K562 (cell line): Measurements from ENCODE around the gene PPP4R3A. TPM values are rescaled to one million over a fixed set of nuclear protein-coding genes. Genes with fewer than 3 reads are reported as not detected.

Experiments
- ATAC-seq: fragments of 200-7000 bp; cut with Tn5 transposase; 3 replicates; pipeline ENCODE4 v1.9.1; 2020; ENCODE audit warnings: moderate library complexity
- BruUV-seq: library from RNA; stranded (reverse); fragments of 400-500 nt; replicated peaks from 2 replicates; lab custom pipeline; 2021; lab: Mats Ljungman, UMichigan
- CTCF ChIA-PET: fragments of 300-600 bp; formaldehyde crosslinking; extraction: SDS; loops from one replicate; lab custom pipeline; 2021; ENCODE audit warnings: low intra/inter-chr PET ratio; lab: Yijun Ruan, JAX
- POLR2A ChIA-PET: fragments of 300-600, 350-650 bp; sonication (Branson Sonifier 250); formaldehyde crosslinking; extraction: SDS; loops from one replicate; lab custom pipeline; 2021; ENCODE audit warnings: antibody characterized with exemption, inconsistent platforms; lab: Yijun Ruan, JAX
- DNase-seq, 4 experiments: peaks; one replicate each; pipeline versions ENCODE4 v3.0.0 to v3.0.0-alpha.2; 2011 to 2018; ENCODE audit warnings: low spot score in 3 of 4, mixed read lengths in 3 of 4; ENCODE audit errors: extremely low read depth in 1 of 4
- FAIRE-seq: peaks from 2 replicates; lab custom pipeline; 2011; peaks lifted over from hg19 to GRCh38; lab: Jason Lieb, UNC
- H2AFZ ChIP-seq: 2 replicates; pipeline ENCODE4 v1.6.0; 2011; ENCODE audit warnings: low read depth, low read length, control low read depth, inconsistent platforms
- H3K27ac ChIP-seq: fragments of 200-600 bp; 3 replicates; pipeline ENCODE4 v1.8.0; 2011; ENCODE audit warnings: low read depth, mild to moderate bottlenecking, control low read depth, inconsistent platforms, low read length, moderate library complexity, mixed read lengths; ENCODE audit errors: extremely low read depth
- H3K27me3 ChIP-seq, 2 experiments: fragments of 300-600 bp in 1 of 2; 2 replicates in 1 of 2; 3 replicates in 1 of 2; pipeline versions ENCODE4 v1.6.0 to v1.8.0; 2011; ENCODE audit warnings: inconsistent platforms in 2 of 2, low read length in 2 of 2, mild to moderate bottlenecking in 1 of 2, mixed read lengths in 1 of 2, moderate library complexity in 1 of 2; ENCODE audit not compliant: control insufficient read depth in 2 of 2, insufficient read depth in 2 of 2
- H3K36me3 ChIP-seq: fragments of 300-600 bp; 3 replicates; pipeline ENCODE4 v1.8.0; 2011; ENCODE audit warnings: mild to moderate bottlenecking, low read length, inconsistent platforms; ENCODE audit not compliant: control insufficient read depth, insufficient read depth
- H3K4me1 ChIP-seq, 2 experiments: fragments of 200-600 bp in 1 of 2; replicated peaks in 1 of 2; 2 replicates in 1 of 2; 3 replicates in 1 of 2; pipeline versions ENCODE4 v1.5.1 to v1.8.0; 2011; ENCODE audit warnings: inconsistent platforms in 2 of 2, low read length in 2 of 2, mild to moderate bottlenecking in 1 of 2, mixed read lengths in 1 of 2, moderate library complexity in 1 of 2; ENCODE audit not compliant: control insufficient read depth in 2 of 2, insufficient read depth in 2 of 2
- H3K4me2 ChIP-seq: 2 replicates; pipeline ENCODE4 v1.6.1; 2011; ENCODE audit warnings: low read length, control low read depth, inconsistent platforms, mixed read lengths; ENCODE audit not compliant: insufficient read depth
- H3K4me3 ChIP-seq: fragments of 200-600 bp; sonication (generic), shearing (Covaris generic); 2 replicates; pipeline ENCODE4 v1.5.1; 2016; ENCODE audit warnings: control low read depth, inconsistent platforms
- H3K79me2 ChIP-seq: fragments of 200-600 bp; 3 replicates; pipeline ENCODE4 v1.8.0; 2011; ENCODE audit warnings: low read length, inconsistent platforms; ENCODE audit not compliant: control insufficient read depth, insufficient read depth
- H3K9ac ChIP-seq, 2 experiments: 2 replicates each; pipeline versions ENCODE4 v1.6.0 to v1.6.1; 2011; ENCODE audit warnings: low read depth in 2 of 2, low read length in 2 of 2, control low read depth in 1 of 2, inconsistent platforms in 1 of 2, mild to moderate bottlenecking in 1 of 2, mixed read lengths in 1 of 2; ENCODE audit not compliant: insufficient read depth in 1 of 2
- H3K9me1 ChIP-seq: one replicate; pipeline ENCODE4 v1.6.0; 2011; ENCODE audit warnings: inconsistent platforms, mild to moderate bottlenecking, low read length, moderate library complexity; ENCODE audit not compliant: control insufficient read depth, insufficient read depth
- H3K9me3 ChIP-seq: replicated peaks from 2 replicates; pipeline ENCODE4 v1.5.1; 2011; ENCODE audit warnings: low read depth, low read length, inconsistent platforms; ENCODE audit not compliant: control insufficient read depth, insufficient read depth
- H4K20me1 ChIP-seq: replicated peaks from 2 replicates; pipeline ENCODE4 v1.6.1; 2011; ENCODE audit warnings: low read length, inconsistent platforms, mixed read lengths; ENCODE audit not compliant: control insufficient read depth, insufficient read depth
- MYBL2 ChIP-seq, 2 experiments: fragments of 450-650 bp in 1 of 2; sonication (generic) in 1 of 2; formaldehyde crosslinking in 1 of 2; IDR thresholded peaks; 2 replicates each; pipeline versions ENCODE4 v1.6.1 to v1.8.1; 2017 to 2022; ENCODE audit warnings: borderline replicate concordance in 1 of 2, inconsistent platforms in 1 of 2, low read depth in 1 of 2, mild to moderate bottlenecking in 1 of 2, missing genetic modification reagents in 1 of 2, moderate library complexity in 1 of 2
- SP1 ChIP-seq: sonication (generic); formaldehyde crosslinking; IDR thresholded peaks from 2 replicates; pipeline ENCODE4 v1.8.1; 2022; ENCODE audit warnings: mild to moderate bottlenecking, missing genetic modification reagents
- TBL1XR1 ChIP-seq, 2 experiments: IDR thresholded peaks; 2 replicates each; pipeline ENCODE4 v1.6.1; 2012; ENCODE audit warnings: improper control_type of control experiment in 2 of 2, low read length in 2 of 2, mild to moderate bottlenecking in 1 of 2
- TCF7L2 ChIP-seq: fragments of 150-350 bp; IDR thresholded peaks from 2 replicates; pipeline ENCODE4 v1.6.1; 2016; ENCODE audit warnings: low read depth, mild to moderate bottlenecking, low read length, moderate library complexity
- ZKSCAN8 ChIP-seq: fragments of 200-800 bp; sonication (Bioruptor generic); IDR thresholded peaks from 2 replicates; pipeline ENCODE4 v1.6.1; 2016; ENCODE audit warnings: missing genetic modification characterization, missing compliant biosample characterization
- WGBS: fragments of 100-300 bp; shearing (Covaris generic); methylation state at CpG from one replicate; pipeline ENCODE4 v1.1.6; 2016; ENCODE audit warnings: low coverage, mixed read lengths; ENCODE audit not compliant: insufficient coverage; ENCODE audit errors: missing lambda C conversion rate; 5-methylcytosine and 5-hydroxymethylcytosine counted together
- in situ Hi-C: fragments of 300-500 bp; cut with MboI; formaldehyde crosslinking; loops from 4 replicates; pipeline ENCODE4 v1.15.0; 2018; ENCODE audit warnings: inconsistent platforms, mixed read lengths
- intact Hi-C: fragments of 100-400 bp; cut with micrococcal nuclease; formaldehyde crosslinking; loops from 2 replicates; pipeline ENCODE4 v1.14.2; 2022
- polyA plus RNA-seq, 8 experiments: library from polyadenylated mRNA; depleted of rRNA in 4 of 8; stranded (reverse) in 5 of 8; unstranded in 3 of 8; fragments of >200 nt; fragmentation: Nextera tagmentation in 2 of 8; fragmentation: Illumina TruSeq in 1 of 8; extraction: Ambion mirVana in 2 of 8; extraction: Trizol in 1 of 8; gene quantifications; 2 replicates each; pipeline versions ENCODE4 v1.2.1 to v1.2.3, GENCODE V29; 2011 to 2014; ENCODE audit warnings: inconsistent platforms in 1 of 8, missing spikeins in 1 of 8
- total RNA-seq, 7 experiments: library from RNA; depleted of rRNA in 6 of 7; stranded (reverse); fragments of >200 nt in 6 of 7; fragmentation: Illumina TruSeq in 2 of 7; extraction: Trizol in 2 of 7; gene quantifications; 2 replicates each; pipeline versions ENCODE4 v1.2.1 to v1.2.3, GENCODE V29; 2011 to 2021; ENCODE audit warnings: low replicate concordance in 1 of 7
- TF ChIP-seq, protein P1 (sequence below): fragments of 250-450 bp; sonication (Bioruptor Pico); IDR thresholded peaks from 2 replicates; pipeline ENCODE4 v1.4.0; 2020

The PPP4R3A gene
- total and polyA plus RNA-seq, 9 of the 15 experiments (the other 6 are each of a cell fraction or from before 2014, with no cell fraction given) = 9.5 to 54.9 (median 44.9) TPM

DNA sequence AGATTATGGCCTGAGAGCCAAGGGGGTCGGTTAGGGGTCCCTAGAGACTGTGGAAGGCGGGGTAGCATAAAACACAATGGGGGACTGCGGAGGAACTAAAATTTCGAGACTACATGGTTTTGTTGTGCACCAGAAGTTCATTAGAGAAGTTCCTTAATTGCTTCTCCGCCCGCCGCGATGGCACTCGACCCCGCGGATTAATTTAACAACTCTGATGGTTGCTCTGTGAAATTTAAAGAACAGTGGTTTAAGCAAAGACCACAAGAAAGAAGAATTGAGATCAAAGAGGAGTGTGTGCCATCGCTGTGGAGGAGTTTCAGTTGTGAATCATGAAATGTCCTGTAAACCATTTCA is 91.1 kb downstream of the PPP4R3A start:
- Histone ChIP-seq H2AFZ (peak overlapping the region; percentile 97; the same call in 1 of the 2 replicates), H3K9ac (no peak overlapping the region), H4K20me1 (no peaks in the 10 kb centered on the region), H3K27me3 (no peaks in the 10 kb centered on the region), H3K4me3 (no peak overlapping the region), H3K79me2 (peaks cover 29% of the 10 kb centered on the region), H3K27ac (no peak overlapping the region), H3K9me3 (no peaks in the 10 kb centered on the region), H3K36me3 (peaks cover 19% of the 10 kb centered on the region; the same call in 1 of the 3 replicates), H3K9me1 (no peaks in the 10 kb centered on the region), H3K4me1 (peaks cover 18 to 25% of the 10 kb centered on the region in 2 experiments; a peak in 4 of 5 replicates), H3K4me2 (no peak overlapping the region)
- intact Hi-C loops = loop anchor here (5.0 to 10.0 kb wide), 2 partner anchors 57 to 244 kb away; no protein-coding TSS in a partner anchor
- 53% methylated on average over 10 of the region's 12 CpGs for WGBS
- BruUV-seq = no TSS peak
- POLR2A ChIA-PET = no interaction called here
- ATAC-seq = no peak
- in situ Hi-C loops = no loop called here
- CTCF ChIA-PET = interaction anchor here (0.7 to 0.9 kb wide), 2 partner anchors 13 to 96 kb away, joined by 4 to 6 read pairs; no protein-coding TSS in a partner anchor
- no peak for DNase-seq
- no peak for FAIRE-seq
- TF ChIP-seq TBL1XR1 (IDR thresholded peaks at IDR 0.05; ENCODE audit: low read length in 2 of 2) (no peak), MYBL2 (IDR thresholded peaks at IDR 0.05; ENCODE audit: low read depth) (no peak), MYBL2 (CRISPR knock-in tag; IDR thresholded peaks at IDR 0.05; ENCODE audit: borderline replicate concordance) (no peak), TCF7L2 (no peak), ZKSCAN8 (CRISPR knock-in tag) (peak; percentile 97), SP1 (0 out of 2 replicates have a peak, but pooled peaks have one; percentile 1)
- TF ChIP-seq, protein P1, sequence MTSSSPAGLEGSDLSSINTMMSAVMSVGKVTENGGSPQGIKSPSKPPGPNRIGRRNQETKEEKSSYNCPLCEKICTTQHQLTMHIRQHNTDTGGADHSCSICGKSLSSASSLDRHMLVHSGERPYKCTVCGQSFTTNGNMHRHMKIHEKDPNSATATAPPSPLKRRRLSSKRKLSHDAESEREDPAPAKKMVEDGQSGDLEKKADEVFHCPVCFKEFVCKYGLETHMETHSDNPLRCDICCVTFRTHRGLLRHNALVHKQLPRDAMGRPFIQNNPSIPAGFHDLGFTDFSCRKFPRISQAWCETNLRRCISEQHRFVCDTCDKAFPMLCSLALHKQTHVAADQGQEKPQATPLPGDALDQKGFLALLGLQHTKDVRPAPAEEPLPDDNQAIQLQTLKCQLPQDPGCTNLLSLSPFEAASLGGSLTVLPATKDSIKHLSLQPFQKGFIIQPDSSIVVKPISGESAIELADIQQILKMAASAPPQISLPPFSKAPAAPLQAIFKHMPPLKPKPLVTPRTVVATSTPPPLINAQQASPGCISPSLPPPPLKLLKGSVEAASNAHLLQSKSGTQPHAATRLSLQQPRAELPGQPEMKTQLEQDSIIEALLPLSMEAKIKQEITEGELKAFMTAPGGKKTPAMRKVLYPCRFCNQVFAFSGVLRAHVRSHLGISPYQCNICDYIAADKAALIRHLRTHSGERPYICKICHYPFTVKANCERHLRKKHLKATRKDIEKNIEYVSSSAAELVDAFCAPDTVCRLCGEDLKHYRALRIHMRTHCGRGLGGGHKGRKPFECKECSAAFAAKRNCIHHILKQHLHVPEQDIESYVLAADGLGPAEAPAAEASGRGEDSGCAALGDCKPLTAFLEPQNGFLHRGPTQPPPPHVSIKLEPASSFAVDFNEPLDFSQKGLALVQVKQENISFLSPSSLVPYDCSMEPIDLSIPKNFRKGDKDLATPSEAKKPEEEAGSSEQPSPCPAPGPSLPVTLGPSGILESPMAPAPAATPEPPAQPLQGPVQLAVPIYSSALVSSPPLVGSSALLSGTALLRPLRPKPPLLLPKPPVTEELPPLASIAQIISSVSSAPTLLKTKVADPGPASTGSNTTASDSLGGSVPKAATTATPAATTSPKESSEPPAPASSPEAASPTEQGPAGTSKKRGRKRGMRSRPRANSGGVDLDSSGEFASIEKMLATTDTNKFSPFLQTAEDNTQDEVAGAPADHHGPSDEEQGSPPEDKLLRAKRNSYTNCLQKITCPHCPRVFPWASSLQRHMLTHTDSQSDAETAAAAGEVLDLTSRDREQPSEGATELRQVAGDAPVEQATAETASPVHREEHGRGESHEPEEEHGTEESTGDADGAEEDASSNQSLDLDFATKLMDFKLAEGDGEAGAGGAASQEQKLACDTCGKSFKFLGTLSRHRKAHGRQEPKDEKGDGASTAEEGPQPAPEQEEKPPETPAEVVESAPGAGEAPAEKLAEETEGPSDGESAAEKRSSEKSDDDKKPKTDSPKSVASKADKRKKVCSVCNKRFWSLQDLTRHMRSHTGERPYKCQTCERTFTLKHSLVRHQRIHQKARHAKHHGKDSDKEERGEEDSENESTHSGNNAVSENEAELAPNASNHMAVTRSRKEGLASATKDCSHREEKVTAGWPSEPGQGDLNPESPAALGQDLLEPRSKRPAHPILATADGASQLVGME (CRISPR knock-in tag) = no peak
